ENCODE data around the gene COPB1. TPM values are rescaled to one million over a fixed set of nuclear protein-coding genes. Genes with fewer than 3 reads are reported as not detected.

Gene COPB1
- total RNA-seq, 6 donors from 2014 or later = 56.2 to 139 (median 84.2) TPM

- Histone ChIP-seq H3K9me3 (no peaks in the 10 kb centered on the region), H3K27me3 (no peaks in the 10 kb centered on the region), H3K27ac (no peak overlapping the region), H3K4me3 (no peak overlapping the region), H3K4me1 (no peaks in the 10 kb centered on the region), H3K36me3 (no peaks in the 10 kb centered on the region)
- DNase-seq (no peak), ATAC-seq (ENCODE audit: low FRiP score in 2 of 2) (no peak)
- TF ChIP-seq POLR2A (IDR thresholded peaks at IDR 0.05) = no peak
- no peak for TF ChIP-seq CTCF (IDR thresholded peaks at IDR 0.05)
- no peak for TF ChIP-seq EP300 (IDR thresholded peaks at IDR 0.05)
- no peak for TF ChIP-seq POLR2AphosphoS5 (IDR thresholded peaks at IDR 0.05)
- 85 to 98% methylated on average over 2 of the region's 2 CpGs for WGBS, 2 donors
Measured at GRCh38 chr11:14408612-14409011, 91.0 kb downstream of the COPB1 start.

Small RNA genes within 50 kb of the gene (small RNA-seq; reads per million reads assigned to genes)
- 0 reads per million in 4 donors for gene RNU7-49P

Other genes with a start within 250 kb of the COPB1 start
- 10 to 100 TPM; 23.0 to 70.4 (median 40.2) TPM for gene RRAS2, start 140.6 kb downstream of the COPB1 start, total RNA-seq
- 100 to 1,000 TPM in 3 of 6 donors, 10 to 100 TPM in 3; 66.1 to 113 (median 101) TPM for gene PSMA1, start 20.6 kb upstream of the COPB1 start, total RNA-seq
- gene PDE3B, start 144.0 kb upstream of the COPB1 start, total RNA-seq = 10 to 100 TPM; 19.3 to 62.7 (median 25.2) TPM

Measured in upper lobe of left lung (tissue), 6 donors.